ENCODE measurements around the gene HINT1.

- TF ChIP-seq CTCF (conservative IDR thresholded peaks at IDR 0.05; ENCODE audit: low read depth, low read length): peak; percentile 80
- TF ChIP-seq EZH2 (IDR thresholded peaks at IDR 0.05; ENCODE audit: borderline replicate concordance, low read depth, low read length, poor library complexity, severe bottlenecking): no peak
These were observed 55.4 kb downstream of the HINT1 start for GRCh38 chr5:131109540-131110255.
